ENCODE measurements around the gene ARSB. TPM values are rescaled to one million over a fixed set of nuclear protein-coding genes. Genes with fewer than 3 reads are reported as not detected.

Gene ARSB
- total RNA-seq, 1 experiment from 2014 or later, result 21.4 TPM

DNA sequence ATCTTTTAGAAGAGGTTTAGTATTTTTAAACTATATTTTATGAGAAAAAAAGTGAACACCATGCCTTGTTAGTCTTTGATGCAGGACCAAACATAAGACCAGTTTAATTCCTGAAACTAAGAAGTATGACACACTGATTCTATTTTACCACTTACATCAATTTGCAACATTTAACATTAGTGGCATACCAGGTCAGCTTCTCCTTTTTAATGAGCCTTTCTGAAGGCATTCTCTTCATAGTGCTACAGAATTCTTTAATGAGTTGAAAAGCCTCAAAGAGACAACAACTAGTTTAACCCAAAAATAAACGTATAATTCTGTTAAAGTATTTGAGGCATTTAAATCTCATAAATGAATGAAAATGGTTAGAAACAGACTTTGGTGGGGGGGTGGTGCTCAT lies 28.2 kb downstream of the ARSB start:
- Mint-ChIP-seq H3K36me3 (ENCODE audit: insufficient read depth, unreplicated experiment) (no peaks in the 10 kb centered on the region), H3K9me3 (ENCODE audit: low read depth, unreplicated experiment) (no peaks in the 10 kb centered on the region), H3K27me3 (ENCODE audit: unreplicated experiment) (no peaks in the 10 kb centered on the region), H3K4me1 (ENCODE audit: low read depth, unreplicated experiment) (peaks cover 20% of the 10 kb centered on the region), H3K4me3 (ENCODE audit: low read depth, unreplicated experiment) (no peak overlapping the region), H3K27ac (ENCODE audit: unreplicated experiment) (no peak overlapping the region)
- DNase-seq, result no peak
- no TSS peak for BruUV-seq (replicated peaks)
- intact Hi-C loops (cut with micrococcal nuclease; ENCODE audit: unreplicated experiment), result no loop called here
- TF ChIP-seq, protein P1, sequence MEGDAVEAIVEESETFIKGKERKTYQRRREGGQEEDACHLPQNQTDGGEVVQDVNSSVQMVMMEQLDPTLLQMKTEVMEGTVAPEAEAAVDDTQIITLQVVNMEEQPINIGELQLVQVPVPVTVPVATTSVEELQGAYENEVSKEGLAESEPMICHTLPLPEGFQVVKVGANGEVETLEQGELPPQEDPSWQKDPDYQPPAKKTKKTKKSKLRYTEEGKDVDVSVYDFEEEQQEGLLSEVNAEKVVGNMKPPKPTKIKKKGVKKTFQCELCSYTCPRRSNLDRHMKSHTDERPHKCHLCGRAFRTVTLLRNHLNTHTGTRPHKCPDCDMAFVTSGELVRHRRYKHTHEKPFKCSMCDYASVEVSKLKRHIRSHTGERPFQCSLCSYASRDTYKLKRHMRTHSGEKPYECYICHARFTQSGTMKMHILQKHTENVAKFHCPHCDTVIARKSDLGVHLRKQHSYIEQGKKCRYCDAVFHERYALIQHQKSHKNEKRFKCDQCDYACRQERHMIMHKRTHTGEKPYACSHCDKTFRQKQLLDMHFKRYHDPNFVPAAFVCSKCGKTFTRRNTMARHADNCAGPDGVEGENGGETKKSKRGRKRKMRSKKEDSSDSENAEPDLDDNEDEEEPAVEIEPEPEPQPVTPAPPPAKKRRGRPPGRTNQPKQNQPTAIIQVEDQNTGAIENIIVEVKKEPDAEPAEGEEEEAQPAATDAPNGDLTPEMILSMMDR (IDR thresholded peaks at IDR 0.05; ENCODE audit: unreplicated experiment), result no peak
- CTCF ChIA-PET, result no interaction called here

DNA sequence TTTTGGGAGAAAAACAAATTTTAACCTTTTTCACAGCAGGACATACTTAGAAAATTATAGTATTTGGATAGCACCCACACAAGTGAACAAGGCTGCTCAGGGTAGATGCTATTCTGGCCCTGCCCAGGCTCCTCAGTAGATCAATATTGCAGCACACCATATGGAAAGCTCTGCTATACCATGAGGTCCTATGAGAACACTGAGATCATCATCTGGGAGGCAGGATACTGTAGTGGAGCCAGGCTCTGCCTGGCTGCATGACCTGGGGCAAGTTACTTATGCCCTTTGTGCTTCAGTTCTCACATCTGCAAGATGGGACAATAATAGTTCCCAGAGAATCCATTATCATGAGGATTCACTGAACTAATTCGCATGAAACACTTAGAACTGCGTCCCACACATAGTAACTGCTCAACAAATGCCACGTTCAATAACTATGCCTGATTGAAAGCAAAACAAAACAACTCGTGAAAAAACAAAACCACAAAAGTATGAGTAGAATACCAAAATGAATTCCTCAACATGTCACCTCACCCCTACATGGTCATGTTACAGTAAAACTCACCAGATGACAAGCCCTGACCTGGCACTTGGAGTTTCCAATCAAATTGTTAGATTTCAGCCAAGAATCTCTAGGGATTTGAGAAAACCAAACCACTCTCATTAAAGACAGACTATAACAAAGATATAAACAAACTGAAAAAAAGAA lies 31.9 kb downstream of the ARSB start:
- CTCF ChIA-PET, result no interaction called here
- Mint-ChIP-seq H3K4me1 (ENCODE audit: low read depth, unreplicated experiment) (peaks cover 8% of the 10 kb centered on the region), H3K36me3 (ENCODE audit: insufficient read depth, unreplicated experiment) (no peaks in the 10 kb centered on the region), H3K9me3 (ENCODE audit: low read depth, unreplicated experiment) (no peaks in the 10 kb centered on the region), H3K27me3 (ENCODE audit: unreplicated experiment) (no peaks in the 10 kb centered on the region), H3K4me3 (ENCODE audit: low read depth, unreplicated experiment) (no peak overlapping the region), H3K27ac (ENCODE audit: unreplicated experiment) (no peak overlapping the region)
- BruUV-seq (replicated peaks), result no TSS peak
- no peak for DNase-seq
- TF ChIP-seq, protein P1 (IDR thresholded peaks at IDR 0.05; ENCODE audit: unreplicated experiment), result no peak
- intact Hi-C loops (cut with micrococcal nuclease; ENCODE audit: unreplicated experiment), result no loop called here

- no peak for DNase-seq
- H3K27ac Mint-ChIP-seq (ENCODE audit: unreplicated experiment), result no peak overlapping the region
- no peaks in the 10 kb centered on the region for H3K36me3 Mint-ChIP-seq (ENCODE audit: insufficient read depth, unreplicated experiment)
- no peaks in the 10 kb centered on the region for H3K27me3 Mint-ChIP-seq (ENCODE audit: unreplicated experiment)
- TF ChIP-seq, protein P1 (IDR thresholded peaks at IDR 0.05; ENCODE audit: unreplicated experiment), result no peak
- no peak overlapping the region for H3K4me3 Mint-ChIP-seq (ENCODE audit: low read depth, unreplicated experiment)
- CTCF ChIA-PET, result no interaction called here
- no peaks in the 10 kb centered on the region for H3K9me3 Mint-ChIP-seq (ENCODE audit: low read depth, unreplicated experiment)
- H3K4me1 Mint-ChIP-seq (ENCODE audit: low read depth, unreplicated experiment), result peaks cover 19% of the 10 kb centered on the region
- intact Hi-C loops (cut with micrococcal nuclease; ENCODE audit: unreplicated experiment), result no loop called here
- no TSS peak for BruUV-seq (replicated peaks)
Observed at GRCh38 chr5:78930721-78931120, 54.4 kb downstream of the ARSB start.

DNA sequence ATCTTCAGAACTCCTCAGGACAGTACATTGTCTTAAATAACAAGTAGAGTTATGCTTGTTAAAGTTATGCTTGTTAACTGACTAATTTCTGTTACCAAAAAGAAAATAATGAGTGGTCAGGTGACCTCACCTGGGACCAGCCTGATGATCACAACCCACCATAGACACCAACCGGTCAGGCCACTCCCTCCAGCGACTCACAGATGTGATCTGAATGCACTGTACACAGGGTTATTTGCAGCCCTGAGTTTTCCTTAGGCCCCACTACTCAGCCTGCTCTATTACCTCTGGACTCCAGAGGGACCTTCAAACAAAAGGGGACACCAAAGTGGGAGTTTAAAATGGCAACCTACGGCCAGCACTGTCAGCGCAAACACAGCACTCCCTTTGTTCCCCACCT lies 55.3 kb downstream of the ARSB start:
- TF ChIP-seq, protein P1 (IDR thresholded peaks at IDR 0.05; ENCODE audit: unreplicated experiment), result no peak
- no peak overlapping the region for H3K27ac Mint-ChIP-seq (ENCODE audit: unreplicated experiment)
- no peaks in the 10 kb centered on the region for H3K36me3 Mint-ChIP-seq (ENCODE audit: insufficient read depth, unreplicated experiment)
- no peaks in the 10 kb centered on the region for H3K9me3 Mint-ChIP-seq (ENCODE audit: low read depth, unreplicated experiment)
- DNase-seq, result no peak
- no peak overlapping the region for H3K4me3 Mint-ChIP-seq (ENCODE audit: low read depth, unreplicated experiment)
- CTCF ChIA-PET, result interaction anchor here (0.7 kb wide), 1 partner anchor 62 kb away, joined by 4 read pairs; no protein-coding TSS in a partner anchor
- no TSS peak for BruUV-seq (replicated peaks)
- no peaks in the 10 kb centered on the region for H3K27me3 Mint-ChIP-seq (ENCODE audit: unreplicated experiment)
- peaks cover 19% of the 10 kb centered on the region for H3K4me1 Mint-ChIP-seq (ENCODE audit: low read depth, unreplicated experiment)
- intact Hi-C loops (cut with micrococcal nuclease; ENCODE audit: unreplicated experiment), result loop anchor here (5.0 kb wide), 1 partner anchor 37 kb away; no protein-coding TSS in a partner anchor

All from Calu3 (cell line).